Upper lobe of left lung (tissue), 4 donors: ENCODE data around the gene CHMP2A.

Source experiments
- EP300 ChIP-seq, 4 donors: sonication (generic); formaldehyde crosslinking; IDR thresholded peaks; one replicate each; pipeline ENCODE4 v1.5.1; 2017; ENCODE audit warnings: antibody characterized with exemption in 4 of 4, control low read depth in 2 of 4
- POLR2A ChIP-seq, 4 donors: fragments of 450-650 bp; IDR thresholded peaks; one replicate each; pipeline ENCODE4 v1.5.1; 2016 to 2017; ENCODE audit warnings: antibody characterized with exemption in 4 of 4, mild to moderate bottlenecking in 2 of 4
- TF ChIP-seq, protein P1 (sequence below), 6 experiments: fragments of 450-650 bp in 4 of 6; fragments of 200-600 bp in 2 of 6; sonication (generic) in 2 of 6; IDR thresholded peaks; one replicate each; pipeline ENCODE4 v1.5.1; 2016 to 2019; ENCODE audit warnings: antibody characterized with exemption in 6 of 6

DNA sequence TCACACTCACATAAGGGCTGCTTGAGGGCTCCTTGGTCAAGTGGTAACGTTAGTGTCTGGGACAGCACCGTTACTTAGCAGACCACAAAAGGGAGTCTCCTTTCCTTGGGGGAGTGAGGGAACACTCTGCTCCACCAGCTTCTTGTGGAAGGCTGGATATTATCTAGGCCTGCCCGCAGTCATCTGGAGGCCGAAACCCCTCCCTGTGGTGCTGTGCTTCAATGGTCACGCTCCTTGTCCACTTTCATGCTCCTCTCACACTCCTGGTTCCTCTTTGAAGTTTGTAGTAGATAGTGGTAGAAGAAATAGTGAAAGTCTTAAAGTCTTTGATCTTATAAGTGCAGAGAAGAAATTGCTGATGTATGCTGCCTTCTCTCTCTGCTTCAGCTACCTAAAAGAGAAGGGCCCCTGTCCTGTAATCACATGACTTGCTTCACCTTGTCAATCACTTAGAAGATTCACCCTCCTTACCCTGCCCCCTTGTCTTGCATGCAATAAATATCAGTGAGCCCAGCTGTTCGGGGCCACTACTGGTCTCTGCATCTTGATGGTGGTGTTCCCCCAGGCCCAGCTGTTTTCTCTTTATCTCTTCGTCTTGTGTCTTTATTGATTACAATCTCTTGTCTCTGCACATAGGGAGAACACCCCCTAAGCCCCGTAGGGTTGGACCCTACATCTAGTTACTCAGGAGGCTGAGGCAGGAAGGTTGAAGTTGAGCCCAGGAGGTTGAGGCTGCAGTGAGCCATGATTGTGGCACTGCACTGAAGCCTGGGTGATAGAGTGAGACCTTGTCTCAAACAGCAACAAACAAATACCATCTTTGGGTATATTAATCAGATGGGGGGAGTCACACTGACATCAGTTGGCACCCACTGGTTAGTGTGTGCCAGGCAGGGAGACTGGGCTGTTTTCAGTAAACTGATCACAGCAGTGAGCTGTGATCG, 29.9 kb upstream of the CHMP2A start:
- TF ChIP-seq, protein P1, sequence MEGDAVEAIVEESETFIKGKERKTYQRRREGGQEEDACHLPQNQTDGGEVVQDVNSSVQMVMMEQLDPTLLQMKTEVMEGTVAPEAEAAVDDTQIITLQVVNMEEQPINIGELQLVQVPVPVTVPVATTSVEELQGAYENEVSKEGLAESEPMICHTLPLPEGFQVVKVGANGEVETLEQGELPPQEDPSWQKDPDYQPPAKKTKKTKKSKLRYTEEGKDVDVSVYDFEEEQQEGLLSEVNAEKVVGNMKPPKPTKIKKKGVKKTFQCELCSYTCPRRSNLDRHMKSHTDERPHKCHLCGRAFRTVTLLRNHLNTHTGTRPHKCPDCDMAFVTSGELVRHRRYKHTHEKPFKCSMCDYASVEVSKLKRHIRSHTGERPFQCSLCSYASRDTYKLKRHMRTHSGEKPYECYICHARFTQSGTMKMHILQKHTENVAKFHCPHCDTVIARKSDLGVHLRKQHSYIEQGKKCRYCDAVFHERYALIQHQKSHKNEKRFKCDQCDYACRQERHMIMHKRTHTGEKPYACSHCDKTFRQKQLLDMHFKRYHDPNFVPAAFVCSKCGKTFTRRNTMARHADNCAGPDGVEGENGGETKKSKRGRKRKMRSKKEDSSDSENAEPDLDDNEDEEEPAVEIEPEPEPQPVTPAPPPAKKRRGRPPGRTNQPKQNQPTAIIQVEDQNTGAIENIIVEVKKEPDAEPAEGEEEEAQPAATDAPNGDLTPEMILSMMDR (IDR thresholded peaks at IDR 0.05): no peak
- no peak for TF ChIP-seq POLR2A (IDR thresholded peaks at IDR 0.05)
- TF ChIP-seq EP300 (IDR thresholded peaks at IDR 0.05): no peak
